ENCODE measurements around the gene SPEG. TPM values are rescaled to one million over a fixed set of nuclear protein-coding genes. Genes with fewer than 3 reads are reported as not detected.
"Not testable (repeated sequence)": the region's sequence is repeated elsewhere in the genome, so short reads cannot be mapped to it uniquely, and the experiment has no call there.

The SPEG gene
- total RNA-seq, 2 experiments from 2014 or later, result 0.46 TPM; not detected in 1

DNA sequence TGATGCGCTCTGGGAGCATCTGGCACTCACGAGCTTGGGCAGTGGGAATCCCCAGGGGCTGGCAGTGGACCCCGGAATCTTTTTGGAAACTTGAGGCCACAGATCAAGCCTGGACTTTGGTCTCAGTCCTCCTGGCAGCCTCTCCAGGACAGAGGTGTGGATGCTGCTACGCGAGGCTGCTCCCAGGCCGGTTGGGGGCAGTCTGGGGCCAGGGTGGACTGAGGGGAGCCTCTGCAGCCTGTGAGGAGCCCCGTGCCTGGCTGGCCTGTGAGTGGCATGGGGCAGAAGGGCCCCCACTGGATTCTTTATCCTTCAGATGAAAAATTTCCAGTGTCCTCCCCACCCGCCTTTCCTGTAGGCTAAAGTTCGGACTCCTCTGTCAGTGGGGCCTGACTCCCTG lies 29.2 kb upstream of the SPEG start:
- BruUV-seq (replicated peaks), result no TSS peak
- no peak for DNase-seq (ENCODE audit: low spot score)
- Histone ChIP-seq H4K20me1 (ENCODE audit: insufficient read depth, low read length) (no peaks in the 10 kb centered on the region), H3K9me2 (ENCODE audit: insufficient read depth, low read length) (no peaks in the 10 kb centered on the region), H3K79me2 (ENCODE audit: insufficient read depth, low read depth, low read length) (no peaks in the 10 kb centered on the region), H3K4me1 (ENCODE audit: insufficient read depth, low read length, poor library complexity, severe bottlenecking) (no peaks in the 10 kb centered on the region), H2AFZ (ENCODE audit: low read length) (no peak overlapping the region), H3K4me3 (ENCODE audit: low read depth, low read length, poor library complexity, severe bottlenecking) (no peak overlapping the region), H3K36me3 (ENCODE audit: insufficient read depth, low read length) (no peaks in the 10 kb centered on the region), H3K27ac (ENCODE audit: low read depth, low read length, poor library complexity, severe bottlenecking) (no peak overlapping the region), H3K9me3 (ENCODE audit: low read length) (no peaks in the 10 kb centered on the region), H3K4me2 (ENCODE audit: low read length) (no peak overlapping the region)
- intact Hi-C loops (cut with micrococcal nuclease; ENCODE audit: unreplicated experiment), result no loop called here
- CTCF ChIA-PET (ENCODE audit: unreplicated experiment), result no interaction called here
- POLR2A ChIA-PET, result no interaction called here
- TF ChIP-seq, protein P1, sequence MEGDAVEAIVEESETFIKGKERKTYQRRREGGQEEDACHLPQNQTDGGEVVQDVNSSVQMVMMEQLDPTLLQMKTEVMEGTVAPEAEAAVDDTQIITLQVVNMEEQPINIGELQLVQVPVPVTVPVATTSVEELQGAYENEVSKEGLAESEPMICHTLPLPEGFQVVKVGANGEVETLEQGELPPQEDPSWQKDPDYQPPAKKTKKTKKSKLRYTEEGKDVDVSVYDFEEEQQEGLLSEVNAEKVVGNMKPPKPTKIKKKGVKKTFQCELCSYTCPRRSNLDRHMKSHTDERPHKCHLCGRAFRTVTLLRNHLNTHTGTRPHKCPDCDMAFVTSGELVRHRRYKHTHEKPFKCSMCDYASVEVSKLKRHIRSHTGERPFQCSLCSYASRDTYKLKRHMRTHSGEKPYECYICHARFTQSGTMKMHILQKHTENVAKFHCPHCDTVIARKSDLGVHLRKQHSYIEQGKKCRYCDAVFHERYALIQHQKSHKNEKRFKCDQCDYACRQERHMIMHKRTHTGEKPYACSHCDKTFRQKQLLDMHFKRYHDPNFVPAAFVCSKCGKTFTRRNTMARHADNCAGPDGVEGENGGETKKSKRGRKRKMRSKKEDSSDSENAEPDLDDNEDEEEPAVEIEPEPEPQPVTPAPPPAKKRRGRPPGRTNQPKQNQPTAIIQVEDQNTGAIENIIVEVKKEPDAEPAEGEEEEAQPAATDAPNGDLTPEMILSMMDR (conservative IDR thresholded peaks at IDR 0.05; ENCODE audit: low read length), result no peak
- no peak for TF ChIP-seq EZH2phosphoT487 (IDR thresholded peaks at IDR 0.05; ENCODE audit: borderline replicate concordance, low read depth, low read length)

DNA sequence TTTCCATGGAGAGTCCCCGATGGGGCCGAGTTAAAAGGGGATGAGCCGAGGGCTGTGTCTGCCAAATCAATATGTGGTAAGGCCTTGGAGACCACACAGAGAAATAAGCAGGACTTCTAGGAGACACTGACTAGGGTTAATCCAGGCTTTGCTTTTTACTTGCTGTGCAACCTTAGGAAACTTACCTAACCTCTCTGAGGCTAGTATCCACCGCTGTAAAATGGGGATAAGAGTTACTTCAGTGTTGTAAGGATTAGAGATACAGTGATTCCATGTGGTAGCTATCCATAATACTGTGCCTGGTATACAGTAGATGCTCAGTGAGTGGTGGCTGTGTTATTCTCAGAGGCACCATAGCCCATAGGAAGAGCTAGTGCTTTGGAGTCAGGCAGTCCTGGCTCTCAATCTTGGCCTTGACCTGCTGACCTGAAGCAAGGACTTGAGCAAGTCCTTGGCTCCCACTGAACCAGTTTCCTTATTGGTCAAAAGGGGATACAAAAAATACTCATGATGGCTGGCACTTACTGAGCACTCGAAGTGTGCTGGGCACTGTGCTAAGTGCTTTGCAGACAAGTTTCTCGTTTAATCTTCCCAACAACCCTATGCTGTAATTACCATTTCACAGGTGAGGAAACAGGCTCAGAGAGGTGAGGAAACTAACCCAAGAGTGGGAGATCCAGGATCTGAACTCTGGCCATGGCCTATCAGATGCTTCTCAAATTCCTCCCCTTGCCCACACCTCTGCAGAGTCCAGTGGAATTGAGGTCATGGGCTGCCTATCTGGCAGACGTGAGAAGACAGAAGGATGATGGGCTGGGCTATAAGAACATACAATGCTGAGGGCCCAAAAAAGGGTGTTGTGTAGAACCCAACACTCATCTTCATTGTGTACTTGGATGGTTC lies 28.4 kb upstream of the SPEG start:
- no peaks in the 10 kb centered on the region for H3K79me2 ChIP-seq (ENCODE audit: insufficient read depth, low read depth, low read length)
- H3K4me1 ChIP-seq (ENCODE audit: insufficient read depth, low read length, poor library complexity, severe bottlenecking), result no peaks in the 10 kb centered on the region
- no peaks in the 10 kb centered on the region for H4K20me1 ChIP-seq (ENCODE audit: insufficient read depth, low read length)
- H3K4me2 ChIP-seq (ENCODE audit: low read length), result no peak overlapping the region
- no peak for DNase-seq (ENCODE audit: low spot score)
- BruUV-seq (replicated peaks), result no TSS peak
- no peak overlapping the region for H3K4me3 ChIP-seq (ENCODE audit: low read depth, low read length, poor library complexity, severe bottlenecking)
- no peaks in the 10 kb centered on the region for H3K36me3 ChIP-seq (ENCODE audit: insufficient read depth, low read length)
- no peak overlapping the region for H3K27ac ChIP-seq (ENCODE audit: low read depth, low read length, poor library complexity, severe bottlenecking)
- TF ChIP-seq, protein P1 (conservative IDR thresholded peaks at IDR 0.05; ENCODE audit: low read length), result no peak
- no peak for TF ChIP-seq EZH2phosphoT487 (IDR thresholded peaks at IDR 0.05; ENCODE audit: borderline replicate concordance, low read depth, low read length)
- POLR2A ChIA-PET, result no interaction called here
- H3K9me3 ChIP-seq (ENCODE audit: low read length), result no peaks in the 10 kb centered on the region
- H3K9me2 ChIP-seq (ENCODE audit: insufficient read depth, low read length), result no peaks in the 10 kb centered on the region
- H2AFZ ChIP-seq (ENCODE audit: low read length), result no peak overlapping the region
- intact Hi-C loops (cut with micrococcal nuclease; ENCODE audit: unreplicated experiment), result no loop called here
- CTCF ChIA-PET (ENCODE audit: unreplicated experiment), result no interaction called here

DNA sequence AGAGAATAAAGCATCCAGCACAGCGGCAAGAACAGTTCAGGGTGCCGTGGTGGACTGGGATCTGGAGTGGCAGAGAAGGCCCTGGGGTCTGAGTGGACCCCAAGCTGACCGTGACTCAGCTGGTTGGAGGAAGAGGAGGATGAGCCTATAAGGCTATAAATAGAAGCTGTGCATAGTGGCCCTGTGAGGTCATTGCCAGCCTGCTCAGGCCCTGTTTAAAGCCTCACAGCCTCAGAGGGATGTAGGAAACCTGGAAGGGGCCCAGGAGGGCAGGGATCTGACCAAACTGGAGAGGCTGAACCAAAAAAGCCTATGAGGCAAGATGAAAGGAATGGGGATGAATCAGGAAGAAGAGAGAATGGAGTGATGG lies 27.8 kb upstream of the SPEG start:
- BruUV-seq (replicated peaks), result no TSS peak
- POLR2A ChIA-PET, result no interaction called here
- no peak overlapping the region for H3K4me3 ChIP-seq (ENCODE audit: low read depth, low read length, poor library complexity, severe bottlenecking)
- no peaks in the 10 kb centered on the region for H3K4me1 ChIP-seq (ENCODE audit: insufficient read depth, low read length, poor library complexity, severe bottlenecking)
- CTCF ChIA-PET (ENCODE audit: unreplicated experiment), result no interaction called here
- intact Hi-C loops (cut with micrococcal nuclease; ENCODE audit: unreplicated experiment), result no loop called here
- TF ChIP-seq, protein P1 (conservative IDR thresholded peaks at IDR 0.05; ENCODE audit: low read length), result no peak
- TF ChIP-seq EZH2phosphoT487 (IDR thresholded peaks at IDR 0.05; ENCODE audit: borderline replicate concordance, low read depth, low read length), result no peak
- H3K79me2 ChIP-seq (ENCODE audit: insufficient read depth, low read depth, low read length), result no peaks in the 10 kb centered on the region
- no peaks in the 10 kb centered on the region for H4K20me1 ChIP-seq (ENCODE audit: insufficient read depth, low read length)
- H3K9me2 ChIP-seq (ENCODE audit: insufficient read depth, low read length), result no peaks in the 10 kb centered on the region
- H3K9me3 ChIP-seq (ENCODE audit: low read length), result no peaks in the 10 kb centered on the region
- H3K36me3 ChIP-seq (ENCODE audit: insufficient read depth, low read length), result no peaks in the 10 kb centered on the region
- H2AFZ ChIP-seq (ENCODE audit: low read length), result no peak overlapping the region
- no peak overlapping the region for H3K4me2 ChIP-seq (ENCODE audit: low read length)
- no peak for DNase-seq (ENCODE audit: low spot score)
- no peak overlapping the region for H3K27ac ChIP-seq (ENCODE audit: low read depth, low read length, poor library complexity, severe bottlenecking)

DNA sequence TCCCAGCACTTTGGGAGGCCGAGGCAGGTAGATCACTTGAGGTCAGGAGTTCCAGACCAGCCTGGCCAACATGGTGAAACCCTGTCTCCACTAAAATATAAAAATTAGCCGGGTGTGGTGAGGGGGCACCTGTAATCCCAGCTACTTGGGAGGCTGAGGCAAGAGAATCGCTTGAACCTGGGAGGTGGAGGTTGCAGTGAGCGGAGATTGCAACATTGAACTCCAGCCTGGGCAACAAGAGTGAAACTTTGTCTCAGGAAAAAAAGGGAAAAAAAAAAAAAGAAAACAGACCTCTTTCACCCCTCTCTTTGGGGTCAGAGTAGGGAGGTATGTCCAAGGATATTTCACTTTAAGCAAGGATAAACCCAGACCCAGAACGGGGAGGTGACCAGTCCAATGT lies 27.3 kb upstream of the SPEG start:
- H3K4me2 ChIP-seq (ENCODE audit: low read length); intact Hi-C loops (cut with micrococcal nuclease; ENCODE audit: unreplicated experiment): not testable (repeated sequence)

More for the DNA sequence above, 27.3 kb upstream of the SPEG start:
- BruUV-seq (replicated peaks); H4K20me1 ChIP-seq (ENCODE audit: insufficient read depth, low read length); H3K36me3 ChIP-seq (ENCODE audit: insufficient read depth, low read length); H3K9me3 ChIP-seq (ENCODE audit: low read length); H2AFZ ChIP-seq (ENCODE audit: low read length); H3K9me2 ChIP-seq (ENCODE audit: insufficient read depth, low read length); DNase-seq (ENCODE audit: low spot score); H3K4me3 ChIP-seq (ENCODE audit: low read depth, low read length, poor library complexity, severe bottlenecking); POLR2A ChIA-PET; H3K4me1 ChIP-seq (ENCODE audit: insufficient read depth, low read length, poor library complexity, severe bottlenecking); H3K79me2 ChIP-seq (ENCODE audit: insufficient read depth, low read depth, low read length); H3K27ac ChIP-seq (ENCODE audit: low read depth, low read length, poor library complexity, severe bottlenecking): not testable (repeated sequence)
- CTCF ChIA-PET (ENCODE audit: unreplicated experiment), result interaction anchor here (0.6 kb wide), 2 partner anchors 57 to 219 kb away, joined by 3 to 4 read pairs; no protein-coding TSS in a partner anchor
